Uterus (tissue), 2 donors: ENCODE measurements around the gene ACSS1.

Experiments
- POLR2A ChIP-seq, 2 donors: fragments of 450-650 bp; IDR thresholded peaks; one replicate each; pipeline ENCODE4 v1.6.1; 2016; ENCODE audit warnings: antibody characterized with exemption in 2 of 2, mild to moderate bottlenecking in 1 of 2, moderate library complexity in 1 of 2
- TF ChIP-seq, protein P1 (sequence below), 4 experiments: fragments of 200-600 bp in 2 of 4; fragments of 450-650 bp in 2 of 4; sonication (generic) in 2 of 4; IDR thresholded peaks; one replicate each; pipeline ENCODE4 v1.5.1; 2016 to 2019; ENCODE audit warnings: antibody characterized with exemption in 4 of 4, mild to moderate bottlenecking in 2 of 4, moderate library complexity in 1 of 4

GRCh38 chr20:25089662-25090061, 31.7 kb upstream of the ACSS1 start:
- no peak for TF ChIP-seq POLR2A (IDR thresholded peaks at IDR 0.05)
- TF ChIP-seq, protein P1, sequence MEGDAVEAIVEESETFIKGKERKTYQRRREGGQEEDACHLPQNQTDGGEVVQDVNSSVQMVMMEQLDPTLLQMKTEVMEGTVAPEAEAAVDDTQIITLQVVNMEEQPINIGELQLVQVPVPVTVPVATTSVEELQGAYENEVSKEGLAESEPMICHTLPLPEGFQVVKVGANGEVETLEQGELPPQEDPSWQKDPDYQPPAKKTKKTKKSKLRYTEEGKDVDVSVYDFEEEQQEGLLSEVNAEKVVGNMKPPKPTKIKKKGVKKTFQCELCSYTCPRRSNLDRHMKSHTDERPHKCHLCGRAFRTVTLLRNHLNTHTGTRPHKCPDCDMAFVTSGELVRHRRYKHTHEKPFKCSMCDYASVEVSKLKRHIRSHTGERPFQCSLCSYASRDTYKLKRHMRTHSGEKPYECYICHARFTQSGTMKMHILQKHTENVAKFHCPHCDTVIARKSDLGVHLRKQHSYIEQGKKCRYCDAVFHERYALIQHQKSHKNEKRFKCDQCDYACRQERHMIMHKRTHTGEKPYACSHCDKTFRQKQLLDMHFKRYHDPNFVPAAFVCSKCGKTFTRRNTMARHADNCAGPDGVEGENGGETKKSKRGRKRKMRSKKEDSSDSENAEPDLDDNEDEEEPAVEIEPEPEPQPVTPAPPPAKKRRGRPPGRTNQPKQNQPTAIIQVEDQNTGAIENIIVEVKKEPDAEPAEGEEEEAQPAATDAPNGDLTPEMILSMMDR (IDR thresholded peaks at IDR 0.05), result no peak
